Stimulated activated CD4-positive, alpha-beta T cell treated with anti-CD3 and anti-CD28 coated beads, Interleukin-4, amount 100 ng/mL, for 24 hours (primary cell): ENCODE measurements around the gene HTR3D.
"Not testable (repeated sequence)": the region's sequence is repeated elsewhere in the genome, so short reads cannot be mapped to it uniquely, and the experiment has no call there.

Source experiments
- DNase-seq: peaks from one replicate; pipeline ENCODE4 v3.0.0-alpha.2; 2020

HTR3D gene

GRCh38 chr3:184016811-184017671 lies 14.5 kb upstream of the HTR3D start:
- peak; percentile 37 for DNase-seq

GRCh38 chr3:184017672-184018423 lies 13.7 kb upstream of the HTR3D start, which contains the start of gene ABCC5:
Gene ABCC5, minus strand, starts transcription at chr3:184017884. Its CDS starts 3,492 bp downstream, at chr3:184014392.
- peak; percentile 87 for DNase-seq

- DNase-seq = no peak
Measured at GRCh38 chr3:184018424-184018973, 13.0 kb upstream of the HTR3D start.

GRCh38 chr3:184022323-184022722 lies 9.2 kb upstream of the HTR3D start:
- DNase-seq = no peak

- not testable (repeated sequence) for DNase-seq
Measured at GRCh38 chr3:184025256-184025655, 6.3 kb upstream of the HTR3D start.

- DNase-seq = not testable (repeated sequence)
Measured at GRCh38 chr3:184028275-184028890, 3.2 kb upstream of the HTR3D start.

GRCh38 chr3:184029443-184029842 lies 2.1 kb upstream of the HTR3D start:
- no peak for DNase-seq

- no peak for DNase-seq
Measured at GRCh38 chr3:184030536-184030935, 1.0 kb upstream of the HTR3D start.

DNA sequence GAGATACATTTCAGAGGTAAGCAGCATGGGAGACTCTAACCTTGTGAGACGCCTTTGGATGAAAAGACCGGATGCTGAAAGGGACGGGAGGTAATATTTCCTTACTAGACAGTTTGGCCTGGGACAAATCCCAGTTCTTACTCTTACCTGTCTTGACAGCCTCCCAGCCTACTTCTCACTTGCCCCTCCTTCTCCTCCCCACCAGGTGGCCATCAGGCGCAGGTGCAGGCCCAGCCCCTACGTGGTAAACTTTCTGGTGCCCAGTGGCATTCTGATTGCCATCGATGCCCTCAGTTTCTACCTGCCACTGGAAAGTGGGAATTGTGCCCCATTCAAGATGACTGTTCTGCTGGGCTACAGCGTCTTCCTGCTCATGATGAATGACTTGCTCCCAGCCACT lies 6.3 kb downstream of the HTR3D start:
- DNase-seq = no peak

- not testable (repeated sequence) for DNase-seq
Measured at GRCh38 chr3:184038307-184038706, 6.8 kb downstream of the HTR3D start.

DNA sequence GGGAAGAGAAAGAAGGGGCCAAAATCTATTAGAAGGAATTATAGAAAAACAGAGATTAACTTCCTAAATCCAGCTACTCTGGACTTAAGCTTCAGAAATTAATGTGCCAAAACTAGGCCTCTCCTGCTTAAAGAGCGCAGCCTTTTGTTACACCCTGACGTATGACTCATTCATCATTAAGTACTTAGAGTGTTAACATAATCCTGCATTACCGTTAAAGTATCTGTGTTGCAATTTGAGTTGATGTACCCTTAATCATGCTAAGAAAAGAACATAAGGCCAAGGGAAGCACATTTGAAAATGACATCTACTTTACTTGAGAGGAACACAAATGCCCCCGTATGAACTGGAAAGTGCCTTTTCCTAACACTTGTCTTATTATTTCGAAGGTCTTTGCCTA lies 7.9 kb downstream of the HTR3D start:
- no peak for DNase-seq

- DNase-seq = no peak
Measured at GRCh38 chr3:184040010-184040409, 8.5 kb downstream of the HTR3D start.

- DNase-seq = no peak
Measured at GRCh38 chr3:184042617-184043016, 11.1 kb downstream of the HTR3D start.

GRCh38 chr3:184045995-184046394 lies 14.5 kb downstream of the HTR3D start:
- no peak for DNase-seq

DNA sequence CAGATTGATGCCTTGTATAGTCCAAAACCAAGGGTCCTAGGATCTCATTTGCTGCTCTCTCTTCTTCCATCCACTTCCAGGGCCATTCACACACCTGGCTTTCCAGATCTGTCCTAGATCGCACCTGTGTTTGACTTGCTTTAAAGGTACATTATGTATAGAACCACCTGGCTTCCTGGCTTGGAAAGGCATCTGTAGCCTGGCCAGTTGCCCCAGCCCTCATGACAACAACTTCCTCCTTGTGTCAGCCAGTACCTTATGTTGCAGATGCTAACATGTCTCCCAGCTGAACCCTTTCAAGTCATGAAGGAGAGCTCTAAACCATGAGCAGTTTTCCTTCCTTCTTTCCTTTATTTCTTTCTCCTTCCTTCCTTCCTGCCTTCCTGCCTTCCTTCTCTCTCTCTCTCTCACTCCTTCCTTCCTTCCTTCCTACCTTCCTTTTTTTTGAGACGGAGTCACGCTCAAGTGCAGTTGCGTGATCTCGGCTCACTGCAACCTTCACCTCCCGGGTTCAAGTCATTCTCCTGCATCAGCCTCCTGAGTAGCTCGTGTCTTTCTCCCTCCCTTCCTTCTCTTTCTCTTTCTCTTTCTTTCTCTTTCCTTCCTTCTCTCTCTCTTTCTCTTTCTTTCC lies 18.8 kb downstream of the HTR3D start:
- DNase-seq = no peak

DNA sequence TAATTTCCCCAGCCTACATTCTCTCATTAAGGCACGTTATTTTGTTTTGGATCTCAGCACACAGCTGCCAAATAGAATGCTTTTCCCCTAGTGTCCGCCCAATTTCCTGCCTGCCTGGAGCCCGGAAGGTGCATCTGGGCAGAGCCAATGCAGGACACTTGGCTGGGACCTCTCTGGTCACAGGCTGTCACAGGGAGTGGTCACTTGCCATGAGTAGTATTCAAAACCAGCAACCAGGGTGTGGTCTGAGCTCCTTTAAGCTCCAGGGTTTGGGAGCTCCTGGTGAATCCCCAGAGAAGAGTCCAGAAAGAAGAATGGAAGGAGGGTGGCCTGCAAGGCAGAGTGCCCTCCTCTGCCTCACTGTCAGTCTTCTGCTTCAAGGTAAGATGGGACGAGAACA lies 21.2 kb downstream of the HTR3D start, which contains the start of gene HTR3C:
HTR3C (plus strand) TSS at position 281 of the 400 bp plus-strand sequence; CDS start at position 315, 34 bp downstream.
- DNase-seq = no peak

- DNase-seq = no peak
Measured at GRCh38 chr3:184058029-184058428, 26.5 kb downstream of the HTR3D start.

DNA sequence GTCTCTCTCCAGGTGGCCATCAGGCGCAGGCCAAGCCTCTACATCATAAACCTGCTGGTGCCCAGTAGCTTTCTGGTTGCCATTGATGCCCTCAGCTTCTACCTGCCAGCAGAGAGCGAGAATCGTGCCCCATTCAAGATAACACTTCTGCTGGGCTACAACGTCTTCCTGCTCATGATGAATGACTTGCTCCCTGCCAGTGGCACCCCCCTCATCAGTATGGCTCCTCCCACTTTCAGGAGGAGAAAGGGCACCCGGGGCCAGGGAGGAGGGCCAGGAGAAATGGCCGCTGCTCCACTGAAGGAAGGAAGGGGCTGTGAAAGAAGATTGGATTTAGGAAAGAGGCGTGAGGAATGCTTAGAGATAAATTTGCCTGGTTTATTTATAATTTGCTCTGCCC lies 27.9 kb downstream of the HTR3D start:
- no peak for DNase-seq

DNA sequence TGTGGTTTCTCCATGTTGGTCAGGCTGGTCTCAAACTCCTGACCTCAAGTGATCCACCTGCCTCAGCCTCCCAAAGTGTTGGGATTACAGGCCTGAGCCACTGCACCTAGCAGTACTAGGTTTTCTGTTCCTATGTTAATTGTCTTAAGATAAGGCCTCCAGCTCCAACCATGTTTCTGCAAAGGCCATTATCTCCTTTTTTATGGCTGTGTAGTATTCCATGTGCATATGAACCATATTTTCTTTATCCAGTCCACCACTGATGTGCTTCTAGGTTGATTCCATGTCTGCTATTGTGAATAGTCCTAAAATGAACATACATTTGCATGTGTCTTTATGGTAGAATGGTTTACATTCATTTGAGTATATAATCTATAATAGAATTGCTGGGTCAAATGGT lies 31.1 kb downstream of the HTR3D start:
- no peak for DNase-seq

- DNase-seq = no peak
Measured at GRCh38 chr3:184066211-184066610, 34.7 kb downstream of the HTR3D start.

GRCh38 chr3:184067573-184068055 lies 36.1 kb downstream of the HTR3D start:
- DNase-seq = no peak

GRCh38 chr3:184068344-184068743 lies 36.8 kb downstream of the HTR3D start:
- DNase-seq = no peak
